Panc1 (cell line): ENCODE results near the gene GPC6.

Source experiments
- CTCF ChIP-seq: fragments of 450-650 bp; IDR thresholded peaks from 2 replicates; pipeline ENCODE4 v1.5.1; 2017; ENCODE audit warnings: mild to moderate bottlenecking
- POLR2AphosphoS5 ChIP-seq: IDR thresholded peaks from 2 replicates; pipeline ENCODE4 v1.6.1; 2012; ENCODE audit warnings: mild to moderate bottlenecking, low read depth, low read length, moderate library complexity
- REST ChIP-seq, 2 experiments: IDR thresholded peaks; 2 replicates each; pipeline ENCODE4 v1.6.1; 2011 to 2012; ENCODE audit warnings: low read depth in 2 of 2, control low read depth in 1 of 2, low read length in 1 of 2, mild to moderate bottlenecking in 1 of 2, moderate library complexity in 1 of 2; ENCODE audit not compliant: insufficient read depth in 1 of 2
- SIN3A ChIP-seq: IDR thresholded peaks from 2 replicates; pipeline ENCODE4 v1.6.1; 2012; ENCODE audit warnings: low read depth, mild to moderate bottlenecking, low read length, moderate library complexity, borderline replicate concordance; ENCODE audit not compliant: insufficient read depth
- TCF7L2 ChIP-seq: IDR thresholded peaks from 2 replicates; pipeline ENCODE4 v1.6.1; 2011; ENCODE audit warnings: mild to moderate bottlenecking, low read depth, low read length, inconsistent platforms

- TF ChIP-seq CTCF (no peak), REST (IDR thresholded peaks at IDR 0.05; ENCODE audit: insufficient read depth in 1 of 2, low read depth in 2 of 2, low read length in 1 of 2) (no peak), POLR2AphosphoS5 (no peak), SIN3A (no peak), TCF7L2 (no peak)
Measured at GRCh38 chr13:93685900-93686299, 459.3 kb downstream of the GPC6 start.
